Esophagus muscularis mucosa (tissue), 3 donors: ENCODE data around the gene CDC16.

Experiments
- CTCF ChIP-seq, 3 experiments: fragments of 200-600 bp in 2 of 3; fragments of 450-650 bp in 1 of 3; sonication (generic) in 2 of 3; IDR thresholded peaks; one replicate each; pipeline ENCODE4 v1.5.1; 2017 to 2019; ENCODE audit warnings: antibody characterized with exemption in 3 of 3, mild to moderate bottlenecking in 2 of 3, moderate library complexity in 1 of 3
- POLR2A ChIP-seq: fragments of 450-650 bp; IDR thresholded peaks from one replicate; pipeline ENCODE4 v1.6.1; 2017; ENCODE audit warnings: antibody characterized with exemption, moderate library complexity, mild to moderate bottlenecking, low read depth
- POLR2AphosphoS5 ChIP-seq, 2 donors: sonication (generic); formaldehyde crosslinking; IDR thresholded peaks; one replicate each; pipeline ENCODE4 v1.6.1; 2017; ENCODE audit warnings: antibody characterized with exemption in 2 of 2

GRCh38 chr13:114241918-114242317, 7.2 kb downstream of the CDC16 start:
- no peak for TF ChIP-seq POLR2AphosphoS5 (IDR thresholded peaks at IDR 0.05)
- no peak for TF ChIP-seq CTCF (IDR thresholded peaks at IDR 0.05)
- TF ChIP-seq POLR2A, result no peak
